Right lobe of liver (tissue), 4 donors: ENCODE measurements around the gene GALNS.

Experiments used
- POLR2A ChIP-seq: fragments of 450-650 bp; IDR thresholded peaks from one replicate; pipeline ENCODE4 v1.6.1; 2017; ENCODE audit warnings: antibody characterized with exemption, mild to moderate bottlenecking
- TF ChIP-seq, protein P1 (sequence below), 4 donors: fragments of 200-600 bp in 3 of 4; fragments of 450-650 bp in 1 of 4; IDR thresholded peaks; one replicate each; pipeline versions ENCODE4 v1.5.1 to v1.8.0; 2016 to 2022; ENCODE audit warnings: antibody characterized with exemption in 4 of 4, mild to moderate bottlenecking in 2 of 4
- donor health status: DM: no; HTN: no; CAD: no.
- donor health status: DM: no; HTN: no; CAD: no.
- donor health status: DM: no; HTN: yes; CAD: no.

DNA sequence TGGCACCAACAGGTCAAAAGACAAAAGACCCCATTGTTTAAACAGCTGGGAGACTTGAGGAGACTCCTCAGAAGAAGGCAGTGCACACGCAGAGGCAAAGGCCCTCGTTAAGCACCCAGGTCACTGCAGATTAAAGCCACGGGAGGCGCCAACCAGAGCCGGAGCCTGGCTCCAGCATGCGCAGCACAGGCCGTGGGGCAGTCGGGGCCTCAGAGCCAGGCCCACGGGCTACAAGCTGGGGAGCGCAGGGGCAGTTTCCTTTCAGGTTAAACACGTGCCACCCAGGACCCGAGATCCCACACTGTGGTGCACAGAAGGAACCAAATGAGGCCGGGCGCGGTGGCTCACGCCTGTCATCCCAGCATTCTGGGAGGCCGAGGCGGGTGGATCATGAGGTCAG is 80.9 kb downstream of the GALNS start:
- TF ChIP-seq, protein P1, sequence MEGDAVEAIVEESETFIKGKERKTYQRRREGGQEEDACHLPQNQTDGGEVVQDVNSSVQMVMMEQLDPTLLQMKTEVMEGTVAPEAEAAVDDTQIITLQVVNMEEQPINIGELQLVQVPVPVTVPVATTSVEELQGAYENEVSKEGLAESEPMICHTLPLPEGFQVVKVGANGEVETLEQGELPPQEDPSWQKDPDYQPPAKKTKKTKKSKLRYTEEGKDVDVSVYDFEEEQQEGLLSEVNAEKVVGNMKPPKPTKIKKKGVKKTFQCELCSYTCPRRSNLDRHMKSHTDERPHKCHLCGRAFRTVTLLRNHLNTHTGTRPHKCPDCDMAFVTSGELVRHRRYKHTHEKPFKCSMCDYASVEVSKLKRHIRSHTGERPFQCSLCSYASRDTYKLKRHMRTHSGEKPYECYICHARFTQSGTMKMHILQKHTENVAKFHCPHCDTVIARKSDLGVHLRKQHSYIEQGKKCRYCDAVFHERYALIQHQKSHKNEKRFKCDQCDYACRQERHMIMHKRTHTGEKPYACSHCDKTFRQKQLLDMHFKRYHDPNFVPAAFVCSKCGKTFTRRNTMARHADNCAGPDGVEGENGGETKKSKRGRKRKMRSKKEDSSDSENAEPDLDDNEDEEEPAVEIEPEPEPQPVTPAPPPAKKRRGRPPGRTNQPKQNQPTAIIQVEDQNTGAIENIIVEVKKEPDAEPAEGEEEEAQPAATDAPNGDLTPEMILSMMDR (IDR thresholded peaks at IDR 0.05): no peak
- no peak for TF ChIP-seq POLR2A
